Hematopoietic multipotent progenitor cell treated with erythropoietin and hydrocortisone succinate and interleukin-3 and kit ligand, for 8 days (in vitro differentiated cells): Measurements from ENCODE around the gene HOXD8.

ENCODE experiments used
- DNase-seq: peaks from one replicate; pipeline ENCODE4 v3.0.0-alpha.2; 2015

HOXD8 gene

DNA sequence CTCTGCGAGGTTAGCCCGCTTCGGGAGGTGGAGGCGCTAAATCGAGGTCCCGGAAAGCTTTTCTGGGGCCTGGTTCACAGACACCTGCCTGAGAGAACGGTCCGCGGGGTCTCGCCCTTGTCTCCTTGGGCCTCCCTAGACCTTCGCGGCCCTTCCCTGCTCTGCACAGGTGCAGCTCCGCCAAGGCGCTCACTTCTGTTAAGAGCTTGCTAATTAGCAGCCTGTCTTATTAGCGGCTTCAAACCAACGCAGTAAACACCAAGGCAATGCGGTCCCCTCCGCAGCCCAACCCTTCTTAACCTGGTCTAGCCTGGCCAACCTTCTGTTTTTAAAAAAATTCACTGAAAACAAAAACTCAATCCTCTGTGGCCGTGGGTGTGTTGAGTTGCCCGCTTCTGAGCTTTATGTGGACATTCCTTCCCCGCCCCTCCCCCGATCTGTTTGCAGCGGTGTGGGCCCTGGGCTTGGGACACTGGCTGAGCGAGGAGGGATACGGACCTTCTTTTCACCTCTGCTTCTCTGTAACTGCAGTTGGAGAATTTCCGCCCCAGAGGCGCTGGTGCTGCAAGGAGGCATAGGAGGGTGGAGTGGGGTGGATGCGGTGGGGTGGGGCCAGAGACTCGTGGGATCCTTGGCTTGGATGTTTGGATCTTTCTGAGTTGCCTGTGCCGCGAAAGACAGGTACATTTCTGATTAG is 18.4 kb downstream of the HOXD8 start:
- DNase-seq, result no peak

DNA sequence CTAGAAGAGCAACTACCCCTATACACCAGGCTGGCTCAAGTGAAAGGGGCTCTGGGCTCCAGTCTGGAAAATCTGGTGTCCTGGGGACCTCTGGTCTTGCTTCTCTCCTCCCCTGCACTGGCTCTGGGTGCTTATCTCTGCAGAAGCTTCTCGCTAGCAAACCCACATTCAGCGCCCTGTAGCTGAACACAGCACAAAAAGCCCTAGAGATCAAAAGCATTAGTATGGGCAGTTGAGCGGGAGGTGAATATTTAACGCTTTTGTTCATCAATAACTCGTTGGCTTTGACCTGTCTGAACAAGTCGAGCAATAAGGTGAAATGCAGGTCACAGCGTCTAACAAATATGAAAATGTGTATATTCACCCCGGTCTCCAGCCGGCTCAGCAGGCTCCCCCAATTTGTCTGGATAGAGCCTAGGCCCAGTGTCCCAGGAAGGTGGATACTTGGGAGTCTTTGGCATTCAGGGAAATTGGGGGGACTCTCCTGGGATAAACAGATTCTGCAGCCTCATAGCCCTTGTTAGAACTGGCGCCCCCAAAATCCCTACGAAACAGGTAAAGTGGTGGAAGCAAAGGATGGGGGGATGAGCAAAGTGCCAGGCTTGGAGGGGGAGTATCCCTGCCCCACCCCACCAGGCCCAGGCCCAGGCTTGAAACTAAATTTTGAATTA is 19.4 kb downstream of the HOXD8 start:
- no peak for DNase-seq

DNA sequence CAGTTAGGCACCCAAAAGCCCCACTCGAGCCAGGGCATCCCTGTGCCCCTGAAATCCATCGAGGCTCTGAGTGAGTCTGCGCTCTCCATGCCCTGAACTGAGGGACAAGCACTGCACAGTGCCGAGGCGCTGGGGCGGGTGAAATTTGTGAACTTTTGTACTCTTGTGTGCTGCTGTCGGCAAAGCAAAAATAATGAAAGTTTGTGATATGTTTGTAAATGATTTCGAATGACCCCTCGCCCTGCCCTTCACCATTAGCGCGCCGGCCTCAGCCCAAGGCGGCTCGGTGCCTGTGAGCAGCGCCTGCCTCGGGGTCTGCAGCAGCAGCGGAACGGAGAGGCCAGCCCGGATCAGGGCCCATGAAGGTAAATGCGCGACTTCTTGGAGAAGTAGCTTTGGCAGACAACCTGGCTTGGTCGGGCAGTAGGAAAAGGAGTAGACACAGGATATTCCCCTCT is 20.0 kb downstream of the HOXD8 start:
- no peak for DNase-seq

DNA sequence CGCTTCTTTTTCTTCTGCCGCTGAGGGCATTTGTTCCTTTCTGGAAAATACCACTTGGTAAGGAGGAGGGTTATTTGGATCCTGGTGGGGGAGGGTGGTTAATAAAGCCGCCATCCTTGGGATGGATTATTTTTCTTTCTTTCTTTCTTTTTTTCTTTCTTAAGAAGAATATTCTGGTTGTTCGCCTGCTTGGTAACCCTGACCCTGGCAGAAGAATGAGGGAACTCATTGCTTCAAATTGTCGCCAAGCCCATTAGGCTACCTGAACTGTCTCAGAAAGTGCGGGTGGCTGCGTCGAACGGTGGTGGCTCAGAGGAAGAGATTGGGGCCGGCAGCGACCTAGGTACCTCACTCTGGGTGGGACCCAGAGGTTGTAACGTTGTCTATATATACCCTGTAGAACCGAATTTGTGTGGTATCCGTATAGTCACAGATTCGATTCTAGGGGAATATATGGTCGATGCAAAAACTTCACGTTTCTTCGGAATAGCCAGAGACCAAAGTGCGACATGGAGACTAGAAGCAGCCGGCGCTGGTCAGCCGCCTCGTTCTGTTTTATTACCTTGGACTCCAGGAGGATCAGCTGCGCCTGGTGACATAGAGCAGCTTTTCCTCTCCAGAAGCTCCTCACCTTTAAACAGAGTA is 20.6 kb downstream of the HOXD8 start:
- DNase-seq, result no peak

- DNase-seq, result no peak
Observed at GRCh38 chr2:176150584-176151441, 21.3 kb downstream of the HOXD8 start.

DNA sequence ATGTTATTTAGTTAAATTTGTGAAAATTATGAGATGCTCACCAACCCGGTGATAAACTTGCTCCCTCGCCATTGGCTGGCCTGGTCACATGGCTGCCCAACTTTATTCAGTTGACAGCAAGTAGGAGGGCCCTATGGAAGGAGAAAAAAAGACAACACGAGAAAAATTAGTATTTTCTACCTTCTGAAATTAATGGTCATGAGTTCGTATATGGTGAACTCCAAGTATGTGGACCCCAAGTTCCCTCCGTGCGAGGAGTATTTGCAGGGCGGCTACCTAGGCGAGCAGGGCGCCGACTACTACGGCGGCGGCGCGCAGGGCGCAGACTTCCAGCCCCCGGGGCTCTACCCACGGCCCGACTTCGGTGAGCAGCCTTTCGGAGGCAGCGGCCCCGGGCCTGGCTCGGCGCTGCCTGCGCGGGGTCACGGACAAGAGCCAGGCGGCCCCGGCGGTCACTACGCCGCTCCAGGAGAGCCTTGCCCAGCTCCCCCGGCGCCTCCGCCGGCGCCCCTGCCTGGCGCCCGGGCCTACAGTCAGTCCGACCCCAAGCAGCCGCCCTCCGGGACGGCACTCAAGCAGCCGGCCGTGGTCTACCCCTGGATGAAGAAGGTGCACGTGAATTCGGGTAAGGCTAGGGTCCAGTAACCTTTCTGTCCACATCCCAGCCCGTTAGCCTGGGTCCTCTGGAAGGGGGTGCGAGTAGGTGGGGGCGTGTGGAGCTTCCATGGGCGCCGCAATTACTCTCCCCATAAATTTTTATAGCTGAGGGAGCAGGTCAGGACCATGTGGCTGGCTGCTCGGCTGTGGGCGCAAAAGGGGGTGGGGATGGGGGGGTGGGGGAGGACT is 22.2 kb downstream of the HOXD8 start, which contains the start of gene HOXD4:
Gene HOXD4, plus strand, starts transcription at position 109 of the 846 bp plus-strand sequence. Its CDS starts 84 bp downstream, at position 193.
- DNase-seq, result no peak

- DNase-seq, result no peak
Observed at GRCh38 chr2:176152350-176153181, 23.1 kb downstream of the HOXD8 start.

GRCh38 chr2:176154576-176155252 is 25.2 kb downstream of the HOXD8 start:
- DNase-seq, result no peak

- DNase-seq, result no peak
Observed at GRCh38 chr2:176155356-176156044, 26.0 kb downstream of the HOXD8 start.

DNA sequence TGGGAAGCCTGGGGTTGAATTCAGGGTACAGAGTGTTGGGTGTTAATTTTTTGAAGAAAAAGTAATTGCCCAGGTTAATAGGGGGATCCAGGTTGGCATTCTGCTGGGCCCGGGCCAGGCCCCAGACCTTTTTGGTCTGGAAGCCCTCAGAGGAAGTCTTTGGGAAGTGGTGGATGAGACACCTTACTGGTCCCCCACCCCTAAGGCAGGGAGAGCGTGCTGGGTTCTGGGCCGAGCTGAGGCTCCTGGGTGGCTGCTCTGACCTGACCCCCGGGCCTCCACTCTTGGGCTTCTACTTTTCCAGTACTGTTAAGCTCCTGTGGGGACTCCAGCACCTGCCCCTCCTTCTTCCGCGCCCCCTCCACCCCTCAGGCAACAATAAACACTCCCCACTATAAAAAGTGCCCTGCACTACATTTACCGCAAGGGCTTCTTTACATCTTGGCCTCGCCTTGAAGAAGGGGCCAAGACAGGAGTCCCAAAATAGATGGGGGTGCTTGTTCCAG is 26.8 kb downstream of the HOXD8 start:
- DNase-seq, result no peak

- DNase-seq, result no peak
Observed at GRCh38 chr2:176156807-176157498, 27.4 kb downstream of the HOXD8 start, which contains the start of gene HOXD3. Gene HOXD3, plus strand, starts transcription at chr2:176157307. Its CDS starts 11,808 bp downstream, at chr2:176169115.

DNA sequence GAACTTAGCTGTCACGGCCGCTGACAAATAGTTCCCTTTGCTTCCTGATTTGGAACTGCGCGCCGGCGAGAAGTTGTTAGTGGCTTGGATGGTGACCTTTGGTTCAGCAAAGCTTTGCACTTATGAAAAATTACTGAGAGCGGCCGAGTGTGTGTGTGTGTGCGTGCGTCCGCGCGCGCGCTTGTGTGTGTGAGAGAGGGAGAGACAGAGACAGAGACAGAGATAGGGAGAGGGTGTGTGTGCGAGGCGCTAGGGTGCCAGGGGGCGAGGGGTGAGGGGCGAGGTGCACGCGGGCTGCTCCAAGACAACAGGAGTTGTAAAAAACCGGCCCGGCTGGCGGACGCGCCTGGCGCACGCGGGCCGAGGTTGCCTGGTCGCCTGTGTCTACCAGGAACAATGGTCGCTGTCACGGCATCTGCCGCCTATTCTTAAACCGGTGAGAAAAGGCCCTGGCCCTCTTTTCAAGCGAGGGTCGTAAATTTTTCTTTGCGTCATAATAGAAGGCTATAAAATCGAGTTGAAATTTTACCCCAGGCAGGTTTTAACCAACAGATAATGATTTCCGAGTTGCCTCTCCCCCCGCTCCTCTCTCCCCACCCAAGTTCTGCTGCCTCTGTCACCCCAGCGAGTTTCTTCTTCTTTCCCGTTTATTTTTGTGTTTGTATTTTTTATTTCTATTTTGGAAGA is 28.1 kb downstream of the HOXD8 start:
- no peak for DNase-seq

GRCh38 chr2:176158186-176158591 is 28.7 kb downstream of the HOXD8 start:
- no peak for DNase-seq

DNA sequence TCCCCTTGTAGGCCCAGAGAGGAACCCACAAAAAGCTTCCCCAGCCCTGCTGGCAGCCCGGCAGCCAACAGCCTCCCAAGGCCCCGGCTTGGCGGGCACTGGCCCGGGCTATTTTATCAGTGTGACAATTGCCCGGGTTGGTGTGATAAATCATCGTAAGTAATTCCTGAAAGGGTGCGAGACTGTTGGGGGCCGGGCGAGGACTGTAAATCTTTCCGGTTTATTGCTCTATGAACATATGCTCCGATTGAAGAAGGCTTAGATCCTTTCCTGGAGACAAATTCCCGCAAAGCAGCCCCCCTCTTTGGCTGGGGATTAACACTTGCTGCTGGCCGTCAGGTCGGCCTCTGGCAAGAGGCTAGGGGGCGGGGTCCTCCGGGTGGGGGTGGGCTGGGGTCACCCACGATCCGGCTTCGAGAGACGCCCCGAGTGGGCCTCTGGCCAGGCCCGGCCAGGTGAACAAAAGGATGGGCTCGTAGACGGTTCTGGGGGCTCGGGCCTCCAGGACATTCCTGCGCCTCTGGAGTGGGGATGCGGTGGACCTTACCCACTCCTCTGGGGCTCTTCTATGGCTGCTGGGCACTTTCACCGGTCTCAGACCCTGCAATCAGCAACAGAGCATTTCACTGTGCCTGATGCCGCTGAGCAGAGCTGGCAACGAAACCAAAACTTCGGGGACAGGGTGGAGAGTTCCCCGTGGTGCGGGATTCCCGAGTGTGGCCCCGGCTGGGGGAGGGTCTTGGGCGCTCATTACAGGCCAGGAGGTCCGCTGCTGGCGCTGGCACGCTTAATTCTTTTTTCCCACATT is 29.6 kb downstream of the HOXD8 start:
- DNase-seq, result no peak

DNA sequence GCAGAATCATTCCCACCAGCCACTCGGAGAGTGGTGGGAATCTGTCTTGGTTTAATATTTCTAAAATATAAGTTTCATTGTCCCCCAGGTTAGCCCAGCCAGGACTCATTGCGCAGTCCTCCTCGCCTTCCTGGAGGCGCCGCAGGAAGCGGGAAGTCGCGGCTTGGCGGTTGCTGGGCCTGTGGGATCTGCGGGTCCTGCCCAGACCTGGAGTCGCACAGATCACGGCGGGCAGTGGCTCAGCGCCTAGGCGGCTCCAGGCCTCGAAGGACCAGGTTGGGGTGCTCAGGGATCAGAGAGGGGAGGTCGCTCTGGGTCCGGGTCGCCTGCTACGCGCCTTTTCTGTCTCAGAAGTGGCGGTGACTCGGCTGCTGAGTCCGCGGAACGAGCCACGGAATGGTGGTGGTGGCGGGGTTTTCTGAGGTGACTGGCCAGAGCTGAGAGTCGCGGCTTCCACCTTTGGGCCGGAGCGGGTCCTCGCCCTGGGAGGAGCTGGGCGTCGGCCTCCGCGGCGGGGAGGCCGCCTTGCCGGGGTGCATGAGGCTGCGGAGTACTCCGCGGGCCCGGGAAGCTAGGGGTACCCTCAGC is 30.3 kb downstream of the HOXD8 start:
- no peak for DNase-seq

DNA sequence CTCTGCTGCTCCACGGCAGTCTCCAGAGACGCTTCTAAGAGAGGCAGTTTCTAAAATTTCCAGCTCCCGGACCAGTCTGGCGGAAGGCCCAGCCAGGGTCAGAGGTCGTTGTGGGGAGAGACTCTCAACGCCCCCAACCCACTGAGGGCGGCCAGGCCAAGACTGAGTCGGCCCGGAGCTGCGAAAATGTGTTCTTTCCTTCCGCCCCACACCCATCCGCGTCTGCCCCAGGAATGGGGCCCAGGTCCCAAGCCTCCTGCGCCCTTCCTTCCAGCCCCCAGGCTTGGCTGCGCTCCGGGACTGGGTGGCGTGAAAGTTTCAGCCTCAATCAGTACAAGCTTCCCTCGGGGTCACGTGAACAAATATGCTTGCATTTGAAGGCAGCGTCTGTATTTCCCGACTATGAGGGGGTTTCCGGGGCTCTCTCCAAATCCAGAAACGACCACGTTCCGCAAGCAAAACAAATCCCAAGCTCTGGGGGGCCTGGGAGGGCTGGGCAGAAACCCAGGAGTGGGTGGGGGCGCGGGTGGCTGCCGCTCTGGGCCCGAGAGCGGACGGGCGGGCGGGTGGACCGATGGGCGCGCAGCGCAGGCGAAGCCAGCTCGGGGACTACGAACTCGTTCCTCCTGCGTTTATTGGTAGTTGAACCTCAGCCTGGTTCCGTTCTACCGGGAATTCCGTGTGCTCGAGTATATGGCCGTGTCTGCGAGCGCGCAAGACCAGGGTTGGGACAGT is 30.9 kb downstream of the HOXD8 start:
- DNase-seq, result no peak
